Suprapubic skin (tissue), 3 donors: ENCODE data around the gene ACAP3.

Experiments
- CTCF ChIP-seq, 2 donors: fragments of 200-600 bp in 1 of 2; fragments of 450-650 bp in 1 of 2; sonication (generic) in 1 of 2; IDR thresholded peaks; one replicate each; pipeline ENCODE4 v1.5.1; 2016 to 2019; ENCODE audit warnings: antibody characterized with exemption in 2 of 2, mild to moderate bottlenecking in 1 of 2, moderate library complexity in 1 of 2
- EP300 ChIP-seq: sonication (generic); formaldehyde crosslinking; IDR thresholded peaks from one replicate; pipeline ENCODE4 v1.6.1; 2017; ENCODE audit warnings: antibody characterized with exemption
- POLR2A ChIP-seq, 2 donors: fragments of 450-650 bp; IDR thresholded peaks; one replicate each; pipeline ENCODE4 v1.6.1; 2017; ENCODE audit warnings: antibody characterized with exemption in 2 of 2, mild to moderate bottlenecking in 2 of 2, moderate library complexity in 2 of 2

- TF ChIP-seq EP300 (no peak), CTCF (IDR thresholded peaks at IDR 0.05) (peak in 1 of 2 donors; percentile 56), POLR2A (IDR thresholded peaks at IDR 0.05) (no peak)
Observed at GRCh38 chr1:1349256-1350012, 41.7 kb upstream of the ACAP3 start, which contains the start of gene DVL1.
